KMS-11 (cell line): Measurements from ENCODE around the gene AP1S3.
"Not testable (repeated sequence)": the region's sequence is repeated elsewhere in the genome, so short reads cannot be mapped to it uniquely, and the experiment has no call there.

Experiments used
- H2AFZ ChIP-seq: fragments of 200-600 bp; sonication (generic); 2 replicates; pipeline ENCODE4 v1.6.1; 2016; ENCODE audit warnings: antibody characterized with exemption, mixed run types, low read depth
- H3K27ac ChIP-seq: fragments of 200-600 bp; sonication (generic); 2 replicates; pipeline ENCODE4 v1.6.1; 2016; ENCODE audit warnings: mild to moderate bottlenecking, mixed run types
- H3K27me3 ChIP-seq: fragments of 200-600 bp; sonication (generic); 2 replicates; pipeline ENCODE4 v1.6.1; 2017; ENCODE audit warnings: mild to moderate bottlenecking, low read depth, mixed run types, moderate library complexity; ENCODE audit not compliant: insufficient read depth
- H3K36me3 ChIP-seq: fragments of 200-600 bp; sonication (generic); 2 replicates; pipeline ENCODE4 v1.6.1; 2017; ENCODE audit warnings: mild to moderate bottlenecking, mixed run types; ENCODE audit not compliant: insufficient read depth
- H3K4me1 ChIP-seq: fragments of 200-600 bp; sonication (generic); 2 replicates; pipeline ENCODE4 v1.6.1; 2016; ENCODE audit warnings: mild to moderate bottlenecking, low read depth, mixed run types; ENCODE audit not compliant: poor library complexity, severe bottlenecking
- H3K4me2 ChIP-seq: fragments of 200-600 bp; sonication (generic); 2 replicates; pipeline ENCODE4 v1.7.0; 2016; ENCODE audit warnings: mild to moderate bottlenecking, mixed run types
- H3K4me3 ChIP-seq: fragments of 200-600 bp; sonication (generic); IDR thresholded peaks from 2 replicates; pipeline ENCODE4 v1.6.1; 2017; ENCODE audit warnings: low read depth, low read length, mixed read lengths; ENCODE audit not compliant: insufficient read depth
- H3K79me2 ChIP-seq: fragments of 200-600 bp; sonication (generic); 2 replicates; pipeline ENCODE4 v1.6.1; 2016; ENCODE audit warnings: low read depth, mixed run types; ENCODE audit not compliant: insufficient read depth
- H3K9ac ChIP-seq: fragments of 200-600 bp; sonication (generic); 2 replicates; pipeline ENCODE4 v1.6.1; 2016; ENCODE audit warnings: mild to moderate bottlenecking, mixed run types
- H4K20me1 ChIP-seq: fragments of 200-600 bp; sonication (generic); 2 replicates; pipeline ENCODE4 v1.6.1; 2016; ENCODE audit warnings: mild to moderate bottlenecking, mixed run types; ENCODE audit not compliant: insufficient read depth
- CTCF ChIP-seq: fragments of 200-600 bp; sonication (generic); conservative IDR thresholded peaks from 2 replicates; pipeline ENCODE4 v1.6.1; 2017; ENCODE audit warnings: low read depth, mild to moderate bottlenecking, antibody characterized with exemption, low read length, moderate library complexity, mixed read lengths

AP1S3 gene

GRCh38 chr2:223797811-223798721, 39.3 kb downstream of the AP1S3 start:
- no peaks in the 10 kb centered on the region for H4K20me1 ChIP-seq
- no peaks in the 10 kb centered on the region for H3K79me2 ChIP-seq
- no peaks in the 10 kb centered on the region for H3K4me1 ChIP-seq
- H3K4me3 ChIP-seq: no peak overlapping the region
- no peak overlapping the region for H3K27ac ChIP-seq
- no peaks in the 10 kb centered on the region for H3K36me3 ChIP-seq
- no peak overlapping the region for H3K4me2 ChIP-seq
- no peak overlapping the region for H3K9ac ChIP-seq
- H2AFZ ChIP-seq: no peak overlapping the region
- TF ChIP-seq CTCF: no peak
- H3K27me3 ChIP-seq: no peaks in the 10 kb centered on the region

GRCh38 chr2:223797037-223797436, 40.3 kb downstream of the AP1S3 start:
- H3K79me2 ChIP-seq: no peaks in the 10 kb centered on the region
- no peaks in the 10 kb centered on the region for H3K4me1 ChIP-seq
- no peak overlapping the region for H3K4me3 ChIP-seq
- no peaks in the 10 kb centered on the region for H4K20me1 ChIP-seq
- no peaks in the 10 kb centered on the region for H3K27me3 ChIP-seq
- H3K4me2 ChIP-seq: no peak overlapping the region
- H3K36me3 ChIP-seq: no peaks in the 10 kb centered on the region
- no peak overlapping the region for H2AFZ ChIP-seq
- H3K9ac ChIP-seq: no peak overlapping the region
- no peak for TF ChIP-seq CTCF
- H3K27ac ChIP-seq: no peak overlapping the region

- Histone ChIP-seq H3K36me3 (no peaks in the 10 kb centered on the region), H3K4me3 (no peak overlapping the region), H3K4me1 (no peaks in the 10 kb centered on the region), H3K27ac (no peak overlapping the region), H3K27me3 (no peaks in the 10 kb centered on the region), H3K79me2 (no peaks in the 10 kb centered on the region), H4K20me1 (no peaks in the 10 kb centered on the region), H3K4me2 (no peak overlapping the region), H2AFZ (no peak overlapping the region), H3K9ac (no peak overlapping the region)
- TF ChIP-seq CTCF: no peak
Observed at GRCh38 chr2:223789423-223789822, 48.0 kb downstream of the AP1S3 start.

- H4K20me1 ChIP-seq: no peaks in the 10 kb centered on the region
- H3K27me3 ChIP-seq: no peaks in the 10 kb centered on the region
- H2AFZ ChIP-seq: no peak overlapping the region
- no peaks in the 10 kb centered on the region for H3K4me1 ChIP-seq
- H3K4me3 ChIP-seq: no peak overlapping the region
- H3K27ac ChIP-seq: no peak overlapping the region
- no peak for TF ChIP-seq CTCF
- no peaks in the 10 kb centered on the region for H3K36me3 ChIP-seq
- no peak overlapping the region for H3K9ac ChIP-seq
- no peak overlapping the region for H3K4me2 ChIP-seq
- no peaks in the 10 kb centered on the region for H3K79me2 ChIP-seq
Observed at GRCh38 chr2:223788826-223789225, 48.6 kb downstream of the AP1S3 start.

GRCh38 chr2:223788106-223788505, 49.3 kb downstream of the AP1S3 start:
- not testable (repeated sequence) for H3K27me3 ChIP-seq, H3K4me2 ChIP-seq, H3K9ac ChIP-seq, H3K4me3 ChIP-seq, H3K79me2 ChIP-seq, H3K27ac ChIP-seq, H2AFZ ChIP-seq, H4K20me1 ChIP-seq, H3K4me1 ChIP-seq, H3K36me3 ChIP-seq
